HS-27A (cell line): ENCODE results near the gene CNTN5.

Experiments
- DNase-seq: peaks from one replicate; pipeline ENCODE4 v3.0.0-alpha.2; 2012; ENCODE audit warnings: low read depth, missing footprints

Gene CNTN5

DNA sequence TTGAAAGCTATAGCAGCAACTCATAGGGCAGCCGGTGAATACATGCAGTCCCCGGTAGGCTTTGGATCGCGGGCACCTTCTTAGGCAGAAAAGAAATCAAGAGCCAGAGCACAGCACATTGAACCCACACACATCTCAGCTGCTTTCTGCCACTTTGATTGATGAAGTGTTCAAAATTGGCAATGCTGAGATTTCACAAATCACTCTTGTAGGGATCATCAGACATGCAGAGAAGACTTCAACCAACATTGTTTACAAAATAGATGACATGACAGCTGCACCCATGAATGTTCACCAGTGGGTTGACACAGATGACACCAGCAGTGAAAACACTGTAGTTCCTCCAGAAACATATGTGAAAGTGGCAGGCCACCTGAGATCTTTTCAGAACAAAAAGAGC lies 1316.1 kb downstream of the CNTN5 start:
- DNase-seq = no peak

DNA sequence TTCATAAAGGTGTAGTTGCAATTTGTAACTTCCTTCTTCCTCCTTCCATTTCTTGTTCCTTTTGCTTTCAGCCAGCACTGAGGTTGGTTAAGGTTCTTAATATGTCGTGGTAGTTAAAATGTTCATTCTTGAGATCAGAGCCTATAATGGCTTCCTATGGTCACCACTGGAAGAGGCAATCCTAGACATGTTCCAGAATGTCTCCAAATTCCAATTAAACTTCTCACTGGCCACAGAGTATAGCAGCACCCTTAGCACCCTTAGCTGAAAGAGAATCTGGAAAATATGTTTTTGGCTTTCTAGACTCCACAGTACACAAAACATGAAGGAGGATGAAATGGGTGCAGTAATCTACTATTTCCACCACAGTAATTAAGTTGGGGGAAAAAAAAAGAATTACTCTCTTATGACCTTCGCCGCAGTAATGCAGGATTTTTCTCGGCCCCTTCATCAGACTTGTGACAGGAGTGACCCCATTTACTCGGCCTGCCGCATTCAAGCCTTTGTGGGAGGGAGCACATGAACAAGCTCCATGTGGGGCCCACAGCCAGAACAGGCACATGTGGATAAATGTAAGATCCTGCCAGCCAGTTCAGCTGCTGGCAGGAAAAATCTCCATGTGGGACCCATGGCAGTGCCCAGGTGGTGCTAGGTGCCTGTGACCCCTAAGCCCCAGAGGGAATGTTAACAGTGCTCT lies 1317.5 kb downstream of the CNTN5 start:
- no peak for DNase-seq

DNA sequence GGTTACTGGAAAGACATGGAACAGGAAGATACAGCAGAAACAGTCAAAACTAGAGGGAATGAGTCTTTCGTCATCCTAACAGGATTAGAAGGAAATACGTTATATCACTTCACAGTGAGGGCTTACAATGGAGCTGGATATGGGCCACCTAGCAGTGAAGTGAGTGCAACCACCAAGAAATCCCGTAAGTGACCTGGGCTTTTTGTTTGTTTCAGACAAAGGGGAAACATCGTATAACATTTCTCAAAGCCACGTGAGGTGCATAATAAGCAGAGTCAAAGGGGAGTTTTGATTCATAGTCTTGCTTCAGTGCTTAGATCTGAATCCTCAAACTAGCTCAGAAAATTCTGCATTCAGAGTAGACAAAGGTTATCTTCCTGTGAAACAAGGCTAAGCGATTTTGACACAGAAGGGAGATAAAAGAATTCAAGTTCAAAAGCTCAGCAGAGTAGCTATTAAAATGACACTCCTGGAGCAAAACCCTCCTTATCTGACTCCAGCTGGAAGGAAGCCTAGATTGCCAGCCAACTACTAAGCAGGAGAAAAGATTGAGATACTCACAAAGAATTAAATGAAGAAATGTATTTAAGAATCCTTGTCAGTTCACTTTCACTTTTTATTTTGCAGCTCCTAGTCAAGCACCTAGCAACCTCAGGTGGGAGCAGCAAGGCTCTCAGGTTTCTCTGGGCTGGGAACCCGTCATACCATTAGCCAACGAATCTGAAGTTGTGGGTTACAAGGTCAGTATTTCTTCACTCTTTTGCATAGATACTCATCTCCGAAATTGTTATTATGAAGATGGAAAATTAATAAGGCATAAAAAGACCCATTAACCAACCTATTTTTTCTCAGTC lies 1319.9 kb downstream of the CNTN5 start:
- DNase-seq = no peak

DNA sequence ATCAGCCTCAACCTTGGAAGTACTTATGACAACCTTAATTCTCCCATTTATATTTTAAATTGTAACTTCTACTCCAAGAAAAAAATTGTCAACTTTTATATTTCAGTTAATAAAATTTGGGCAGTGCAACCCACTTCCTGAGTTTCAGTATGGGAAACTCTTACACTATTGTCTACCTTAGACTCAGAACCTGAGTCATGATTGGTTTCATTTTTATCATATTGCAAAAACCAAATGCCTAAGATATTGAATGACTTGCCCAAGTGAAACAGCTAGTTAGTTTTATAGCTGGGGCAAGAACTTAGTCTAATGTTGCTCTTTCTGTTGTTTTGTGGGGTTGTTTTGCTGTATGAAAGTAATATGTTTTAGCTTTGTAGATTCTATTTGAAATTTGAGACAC lies 1332.3 kb downstream of the CNTN5 start:
- DNase-seq = no peak

DNA sequence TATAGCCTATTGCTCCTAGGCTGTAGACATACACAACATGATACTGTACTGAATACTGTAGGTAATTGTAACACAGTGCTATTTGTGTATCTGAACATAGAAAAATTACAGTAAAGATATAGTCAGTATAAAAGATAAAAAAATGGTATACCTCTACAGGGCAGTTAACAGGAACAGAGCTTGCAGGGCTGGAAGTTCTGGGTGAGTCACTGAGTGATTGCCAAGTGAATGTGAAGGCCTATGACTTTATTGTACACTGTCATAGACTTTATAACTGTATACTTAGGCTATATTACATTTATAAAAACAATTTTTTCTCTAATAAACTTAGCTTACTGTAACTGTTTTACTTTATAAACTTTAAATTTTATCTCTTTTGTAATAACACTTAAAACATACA lies 1334.0 kb downstream of the CNTN5 start:
- DNase-seq = no peak

DNA sequence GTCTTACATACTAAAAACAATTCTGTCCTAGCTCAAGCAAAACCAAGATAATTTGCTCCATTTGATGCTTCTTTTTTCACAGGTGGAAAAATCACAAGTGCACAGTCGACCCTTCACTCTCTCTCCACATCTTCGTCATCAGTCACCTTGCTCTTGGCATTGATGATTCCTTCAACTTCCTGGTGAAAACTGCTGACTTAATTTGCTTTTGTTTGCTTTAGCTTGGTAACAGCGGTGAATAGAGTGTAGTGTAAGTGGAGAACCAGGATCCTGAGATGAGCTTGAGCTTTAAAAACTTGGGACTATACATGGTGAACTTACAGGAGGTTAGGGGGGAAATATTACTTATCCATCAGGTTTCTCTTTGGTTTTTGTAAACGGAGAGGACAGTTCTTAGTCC lies 1335.3 kb downstream of the CNTN5 start:
- DNase-seq = no peak

DNA sequence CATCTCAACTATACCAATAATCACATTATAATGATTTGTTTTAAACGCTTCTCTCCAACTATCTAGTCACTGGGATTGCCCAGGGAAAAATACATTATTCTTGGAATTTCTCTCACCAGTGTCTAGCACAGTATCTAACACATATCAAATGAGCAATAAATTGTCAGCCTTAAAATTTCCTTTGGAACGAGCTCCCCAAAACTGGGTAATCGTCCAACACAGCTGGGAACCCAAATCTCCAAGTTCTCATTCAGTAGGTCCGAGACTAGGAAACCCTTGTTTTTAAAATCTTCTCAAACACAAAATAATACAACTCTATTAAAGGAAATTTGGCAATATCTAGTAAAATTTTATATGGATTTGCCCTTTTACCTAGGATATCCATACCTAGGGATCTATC lies 1338.5 kb downstream of the CNTN5 start:
- no peak for DNase-seq

DNA sequence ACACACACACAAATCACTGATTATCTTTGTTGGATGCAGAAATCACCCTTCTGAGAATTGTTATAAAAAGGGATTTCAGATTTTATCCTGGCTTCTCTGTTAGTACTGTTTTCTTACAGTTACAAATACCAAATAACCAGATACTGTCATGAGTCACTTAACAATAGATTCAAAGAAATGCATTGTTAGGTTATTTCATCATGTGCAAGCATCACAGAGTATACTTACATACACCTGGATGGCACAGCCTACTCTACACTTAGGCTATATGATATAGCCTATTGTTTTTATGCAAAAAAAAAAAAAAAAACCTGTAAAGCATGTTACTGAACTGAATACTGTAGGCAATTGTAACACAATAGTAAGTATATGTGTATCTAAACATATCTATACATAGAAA lies 1347.1 kb downstream of the CNTN5 start:
- no peak for DNase-seq

DNA sequence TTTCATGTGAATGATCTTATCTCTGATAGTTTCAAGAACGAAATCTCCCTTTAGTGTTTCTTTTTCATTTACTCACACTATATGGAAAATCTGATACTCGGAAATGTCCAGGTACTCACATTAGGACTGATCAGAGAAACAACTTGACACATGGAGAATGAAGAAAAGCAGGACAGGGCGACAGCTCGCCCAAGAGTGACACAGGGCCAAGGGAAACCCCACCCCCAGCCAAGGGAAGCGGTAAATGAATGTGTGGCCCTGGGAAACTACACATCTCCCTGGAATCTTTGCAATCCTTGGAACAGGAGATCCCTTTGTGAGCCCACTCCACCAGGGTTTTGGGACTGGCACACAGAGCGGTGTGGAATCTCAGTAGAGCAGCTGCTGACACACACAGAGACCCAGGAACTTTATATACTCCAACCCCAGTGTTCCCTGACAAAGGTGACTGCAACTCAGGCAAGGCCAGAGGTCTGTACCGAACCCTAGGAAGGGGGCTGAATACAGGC lies 1362.7 kb downstream of the CNTN5 start:
- no peak for DNase-seq

DNA sequence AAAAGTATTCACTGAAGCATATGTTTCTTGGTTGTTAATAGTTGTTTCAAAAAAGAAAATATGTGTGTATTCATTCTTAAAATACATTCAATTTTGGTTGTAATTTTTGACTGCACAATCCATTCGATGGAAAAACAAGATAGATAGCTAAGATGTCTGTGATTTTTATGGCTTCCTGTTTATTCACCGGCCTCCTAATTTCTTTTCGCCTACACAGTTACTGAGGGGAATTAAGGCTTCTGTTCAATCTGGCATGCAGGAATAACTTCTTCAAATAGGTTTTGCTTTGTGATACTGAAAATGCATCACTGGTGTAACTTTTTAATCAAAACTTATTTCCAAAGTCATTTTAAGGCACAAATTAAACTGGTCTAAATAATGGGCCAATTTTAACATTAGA lies 1375.5 kb downstream of the CNTN5 start:
- no peak for DNase-seq

DNA sequence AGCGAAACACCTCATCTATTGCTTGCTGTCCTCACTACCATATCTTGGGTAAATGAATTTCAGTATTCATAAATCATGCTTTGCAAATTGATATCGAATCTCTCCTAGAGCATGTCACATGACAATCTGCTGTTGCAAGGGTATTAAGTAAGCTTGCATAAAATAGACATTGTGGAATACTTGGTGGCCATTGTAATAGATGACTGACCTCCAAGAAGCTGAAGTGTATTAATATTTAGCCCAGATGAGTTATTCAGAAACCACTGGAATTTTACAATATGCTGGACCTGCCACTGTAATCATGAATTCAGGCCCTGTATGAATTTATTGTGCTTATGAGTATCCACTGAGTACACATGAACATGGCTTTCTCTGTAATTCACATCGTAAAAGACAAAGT lies 1376.7 kb downstream of the CNTN5 start:
- no peak for DNase-seq

DNA sequence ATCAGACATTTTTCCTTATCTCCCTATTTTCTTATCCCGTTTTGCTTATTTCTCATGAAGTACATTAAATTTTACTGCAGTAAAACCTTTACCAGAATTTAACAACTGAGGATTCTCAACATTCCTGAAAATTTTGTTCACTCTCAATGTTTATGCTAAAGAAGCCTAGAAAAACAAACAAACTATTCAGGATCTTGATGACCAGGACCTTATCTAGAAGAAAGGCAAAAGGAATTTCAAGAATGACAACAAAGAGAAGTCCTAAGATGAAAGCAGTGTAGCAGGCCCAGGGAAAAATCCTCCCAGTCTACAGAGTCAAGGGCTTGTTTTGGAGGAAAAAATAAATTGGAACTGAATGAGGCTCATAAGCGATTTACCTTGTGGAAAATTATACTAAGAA lies 1383.1 kb downstream of the CNTN5 start:
- DNase-seq = peak; percentile 39

DNA sequence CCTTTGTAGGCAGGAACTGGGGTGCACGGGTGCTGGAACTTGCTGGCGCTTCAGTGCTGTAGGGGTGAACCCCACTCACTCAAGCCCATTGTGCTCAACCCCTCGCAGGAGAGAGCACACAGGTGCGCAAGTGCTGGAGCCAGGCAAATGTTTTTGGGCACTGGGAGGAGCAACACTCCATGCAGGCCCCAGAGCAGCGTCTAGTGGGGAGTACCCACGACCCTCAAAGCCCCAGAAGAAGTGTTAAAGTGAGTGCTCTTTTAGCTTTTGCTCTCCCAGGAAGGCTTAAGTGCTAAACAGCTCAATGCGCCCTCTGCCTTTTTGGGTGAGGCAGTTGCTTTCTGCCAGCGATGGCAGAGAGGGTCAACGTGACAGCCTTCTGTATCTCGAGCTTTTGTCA lies 1384.2 kb downstream of the CNTN5 start:
- DNase-seq = no peak
